GM12874 (cell line): ENCODE results near the gene KRTAP4-3.
"Not testable (repeated sequence)": the region's sequence is repeated elsewhere in the genome, so short reads cannot be mapped to it uniquely, and the experiment has no call there.

Experiments used
- TF ChIP-seq, protein P1 (sequence below): IDR thresholded peaks from 2 replicates; pipeline ENCODE4 v1.5.1; 2011; ENCODE audit warnings: low read depth, mild to moderate bottlenecking, control low read depth, low read length, moderate library complexity; ENCODE audit not compliant: insufficient read depth

Gene KRTAP4-3

DNA sequence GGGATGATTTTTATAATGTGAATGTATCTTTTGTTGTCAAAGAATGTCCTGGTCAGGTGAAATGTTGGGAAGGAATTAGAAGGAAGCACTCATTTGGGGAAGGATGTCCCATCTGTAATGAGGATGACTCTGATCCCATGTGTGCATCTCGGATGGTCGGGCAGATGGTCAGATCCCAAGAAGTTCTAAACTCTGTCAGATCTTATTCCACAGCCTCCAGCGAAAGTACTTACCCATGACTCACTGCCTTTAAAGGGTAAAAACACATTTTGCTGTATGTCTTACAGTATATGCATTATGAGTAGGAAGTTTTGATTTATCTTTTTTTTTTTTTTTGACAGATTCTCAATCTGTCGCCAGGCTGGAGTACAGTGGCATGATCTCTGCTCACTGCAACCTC, 49.3 kb downstream of the KRTAP4-3 start:
- TF ChIP-seq, protein P1, sequence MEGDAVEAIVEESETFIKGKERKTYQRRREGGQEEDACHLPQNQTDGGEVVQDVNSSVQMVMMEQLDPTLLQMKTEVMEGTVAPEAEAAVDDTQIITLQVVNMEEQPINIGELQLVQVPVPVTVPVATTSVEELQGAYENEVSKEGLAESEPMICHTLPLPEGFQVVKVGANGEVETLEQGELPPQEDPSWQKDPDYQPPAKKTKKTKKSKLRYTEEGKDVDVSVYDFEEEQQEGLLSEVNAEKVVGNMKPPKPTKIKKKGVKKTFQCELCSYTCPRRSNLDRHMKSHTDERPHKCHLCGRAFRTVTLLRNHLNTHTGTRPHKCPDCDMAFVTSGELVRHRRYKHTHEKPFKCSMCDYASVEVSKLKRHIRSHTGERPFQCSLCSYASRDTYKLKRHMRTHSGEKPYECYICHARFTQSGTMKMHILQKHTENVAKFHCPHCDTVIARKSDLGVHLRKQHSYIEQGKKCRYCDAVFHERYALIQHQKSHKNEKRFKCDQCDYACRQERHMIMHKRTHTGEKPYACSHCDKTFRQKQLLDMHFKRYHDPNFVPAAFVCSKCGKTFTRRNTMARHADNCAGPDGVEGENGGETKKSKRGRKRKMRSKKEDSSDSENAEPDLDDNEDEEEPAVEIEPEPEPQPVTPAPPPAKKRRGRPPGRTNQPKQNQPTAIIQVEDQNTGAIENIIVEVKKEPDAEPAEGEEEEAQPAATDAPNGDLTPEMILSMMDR: no peak

DNA sequence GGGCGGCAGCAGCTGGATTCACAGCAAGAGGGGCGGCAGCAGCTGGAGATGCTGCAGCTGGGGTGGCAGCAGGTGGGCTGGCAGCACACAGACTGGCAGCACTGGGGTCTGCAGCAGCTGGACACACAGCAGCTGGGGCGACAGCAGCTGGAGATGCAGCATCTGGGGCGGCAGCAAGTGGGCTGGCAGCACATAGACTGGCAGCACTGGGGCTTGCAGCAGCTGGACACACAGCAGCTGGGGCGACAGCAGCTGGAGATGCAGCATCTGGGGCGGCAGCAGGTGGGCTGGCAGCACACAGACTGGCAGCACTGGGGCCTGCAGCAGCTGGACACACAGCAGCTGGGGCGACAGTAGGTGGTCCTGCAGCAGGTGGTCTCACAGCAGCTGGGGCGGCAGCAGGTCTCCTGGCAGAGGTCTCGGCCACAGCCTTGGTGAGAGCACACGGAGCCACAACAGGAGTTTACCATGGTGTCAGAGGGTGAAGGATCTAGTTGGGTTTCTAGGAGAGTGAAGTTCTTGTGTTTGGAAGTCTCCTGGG, 50.1 kb downstream of the KRTAP4-3 start, which contains the start of gene KRTAP4-11:
KRTAP4-11 (minus strand) TSS at position 528 of the 541 bp plus-strand sequence; CDS start at position 470, 58 bp downstream.
- TF ChIP-seq, protein P1: not testable (repeated sequence)
